CD4-positive, alpha-beta T cell (primary cell): Measurements from ENCODE around the gene SATB2. TPM values are rescaled to one million over a fixed set of nuclear protein-coding genes. Genes with fewer than 3 reads are reported as not detected.

Experiments used
- ATAC-seq: fragments of 200-7000 bp; cut with Tn5 transposase; one replicate; pipeline ENCODE4 v1.10.0; 2022; ENCODE audit warnings: mild to moderate bottlenecking; ENCODE audit not compliant: poor library complexity
- CTCF ChIA-PET: fragments of 350-600 bp; sonication (Branson Sonifier 250); formaldehyde crosslinking; loops from one replicate; lab custom pipeline; 2021; ENCODE audit warnings: antibody characterized with exemption, inconsistent platforms; lab: Charles Lee
- POLR2A ChIA-PET: fragments of 350-600 bp; sonication (Branson Sonifier 250); formaldehyde crosslinking; loops from one replicate; lab custom pipeline; 2021; ENCODE audit warnings: antibody characterized with exemption, inconsistent platforms; lab: Charles Lee
- DNase-seq, 14 experiments: peaks; one replicate each; pipeline ENCODE4 v3.0.0-alpha.2; 2013 to 2020; ENCODE audit warnings: mixed read lengths in 2 of 14
- H3K27ac ChIP-seq, 2 donors: one replicate each; pipeline versions ENCODE4 v1.5.1 to v1.7.0; 2013; ENCODE audit warnings: low read length in 2 of 2, low read depth in 1 of 2, mild to moderate bottlenecking in 1 of 2
- H3K27me3 ChIP-seq, 2 experiments: 1 replicate in 1 of 2; 2 replicates in 1 of 2; pipeline versions ENCODE4 v1.6.1 to v1.7.0; 2013; ENCODE audit warnings: low read length in 2 of 2, control low read depth in 1 of 2, mild to moderate bottlenecking in 1 of 2, moderate library complexity in 1 of 2; ENCODE audit not compliant: insufficient read depth in 2 of 2, control insufficient read depth in 1 of 2
- H3K36me3 ChIP-seq: one replicate; pipeline ENCODE4 v1.6.1; 2013; ENCODE audit warnings: low read length, control low read depth; ENCODE audit not compliant: insufficient read depth
- H3K4me1 ChIP-seq: one replicate; pipeline ENCODE4 v1.6.1; 2013; ENCODE audit warnings: low read length, control low read depth; ENCODE audit not compliant: insufficient read depth
- H3K4me3 ChIP-seq: one replicate; pipeline ENCODE4 v1.5.1; 2013; ENCODE audit warnings: mild to moderate bottlenecking, low read length, moderate library complexity
- H3K9me3 ChIP-seq, 2 experiments: 1 replicate in 1 of 2; 2 replicates in 1 of 2; pipeline versions ENCODE4 v1.6.1 to v1.7.0; 2013; ENCODE audit warnings: low read length in 2 of 2, mild to moderate bottlenecking in 2 of 2, control low read depth in 1 of 2, moderate library complexity in 1 of 2; ENCODE audit not compliant: control insufficient read depth in 1 of 2, insufficient read depth in 1 of 2
- H3K27ac Mint-ChIP-seq: one replicate; pipeline ENCODE4 v1.8.0; 2020; ENCODE audit warnings: mixed read lengths
- H3K27me3 Mint-ChIP-seq: one replicate; pipeline ENCODE4 v1.8.0; 2021; ENCODE audit warnings: mixed read lengths
- H3K36me3 Mint-ChIP-seq: one replicate; pipeline ENCODE4 v1.8.0; 2021; ENCODE audit warnings: low read depth, mixed read lengths
- H3K4me1 Mint-ChIP-seq: one replicate; pipeline ENCODE4 v1.8.0; 2021; ENCODE audit warnings: low read depth, mixed read lengths
- H3K4me3 Mint-ChIP-seq: one replicate; pipeline ENCODE4 v1.8.0; 2020; ENCODE audit warnings: mild to moderate bottlenecking, mixed read lengths
- H3K9me3 Mint-ChIP-seq: one replicate; pipeline ENCODE4 v1.8.0; 2020; ENCODE audit warnings: mixed read lengths
- CTCF ChIP-seq: fragments of 200-600 bp; IDR thresholded peaks from one replicate; pipeline ENCODE4 v1.8.0; 2022; ENCODE audit warnings: antibody characterized with exemption, mild to moderate bottlenecking
- intact Hi-C, 2 experiments: fragments of 100-400 bp; cut with DNase I in 1 of 2; cut with micrococcal nuclease in 1 of 2; formaldehyde crosslinking; loops; one replicate each; pipeline versions ENCODE4 v1.15.1 to v1.9.0; 2023 to 2025; cut with DNase I, micrococcal nuclease
- polyA plus RNA-seq, 2 donors: library from polyadenylated mRNA; unstranded; fragments of 120-200 nt; gene quantifications; one replicate each; pipeline ENCODE4 v1.2.1, GENCODE V29; 2013
- total RNA-seq, 174 experiments: library from RNA in 2 of 174; stranded (reverse) in 2 of 174; gene quantifications; one replicate each; pipeline ENCODE4 v1.2.3 and lab custom pipeline; 2021 to 2026

The SATB2 gene
- total RNA-seq (not detected), total RNA-seq (lab: John Stamatoyannopoulos, UW) (0 to 0.36 (median 0.07) reads per million in 172 experiments)
- 0.09 TPM for polyA plus RNA-seq (2013, experiment 1 of 2)
- polyA plus RNA-seq (2013, experiment 2 of 2) = 0.08 TPM

GRCh38 chr2:199457147-199458008 is at the start of gene SATB2:
SATB2 (minus strand) TSS chr2:199457939; CDS start chr2:199456037, 1,902 bp downstream.
- no peak within 1 kb of the TSS for H3K27ac ChIP-seq
- Mint-ChIP-seq H3K27ac (no peak within 1 kb of the TSS), H3K27me3 (peaks cover 78% of the 10 kb centered on the region), H3K36me3 (peaks cover 13% of the 10 kb centered on the region), H3K4me1 (peaks cover 27% of the 10 kb centered on the region), H3K4me3 (peak within 1 kb of the TSS; percentile 86), H3K9me3 (peaks cover 3% of the 10 kb centered on the region)
- intact Hi-C loops = no loop called here
- no peaks in the 10 kb centered on the region for H3K36me3 ChIP-seq
- peaks cover 42 to 78% of the 10 kb centered on the region in 2 experiments for H3K27me3 ChIP-seq
- peaks cover 44% of the 10 kb centered on the region for H3K4me1 ChIP-seq
- ATAC-seq (no peak), DNase-seq (peak in 2 of 14 experiments; percentile 51 to 53)
- CTCF ChIA-PET = no interaction called here
- POLR2A ChIA-PET = no interaction called here
- TF ChIP-seq CTCF = no peak
- H3K4me3 ChIP-seq = peak within 1 kb of the TSS; percentile 93
- peaks cover 17 to 25% of the 10 kb centered on the region in 2 experiments for H3K9me3 ChIP-seq

GRCh38 chr2:199505755-199506403 is 48.1 kb upstream of the SATB2 start:
- H3K27ac ChIP-seq = no peak overlapping the region
- Mint-ChIP-seq H3K27ac (no peak overlapping the region), H3K27me3 (peaks cover 46% of the 10 kb centered on the region), H3K9me3 (no peaks in the 10 kb centered on the region), H3K4me1 (no peaks in the 10 kb centered on the region), H3K4me3 (no peak overlapping the region), H3K36me3 (no peaks in the 10 kb centered on the region)
- H3K36me3 ChIP-seq = no peaks in the 10 kb centered on the region
- ATAC-seq (no peak), DNase-seq (no peak)
- POLR2A ChIA-PET = no interaction called here
- intact Hi-C loops = no loop called here
- TF ChIP-seq CTCF = no peak
- no peaks in the 10 kb centered on the region for H3K27me3 ChIP-seq
- H3K9me3 ChIP-seq = no peaks in the 10 kb centered on the region
- H3K4me3 ChIP-seq = no peak overlapping the region
- CTCF ChIA-PET = no interaction called here
- no peaks in the 10 kb centered on the region for H3K4me1 ChIP-seq

- Mint-ChIP-seq H3K4me3 (no peak overlapping the region), H3K9me3 (no peaks in the 10 kb centered on the region), H3K27me3 (peaks cover 41% of the 10 kb centered on the region), H3K36me3 (no peaks in the 10 kb centered on the region), H3K4me1 (no peaks in the 10 kb centered on the region), H3K27ac (no peak overlapping the region)
- CTCF ChIA-PET = no interaction called here
- Histone ChIP-seq H3K9me3 (no peaks in the 10 kb centered on the region), H3K4me1 (no peaks in the 10 kb centered on the region), H3K27ac (no peak overlapping the region), H3K4me3 (no peak overlapping the region), H3K27me3 (no peaks in the 10 kb centered on the region), H3K36me3 (no peaks in the 10 kb centered on the region)
- intact Hi-C loops = no loop called here
- no peak for TF ChIP-seq CTCF
- POLR2A ChIA-PET = no interaction called here
- no peak for DNase-seq
- no peak for ATAC-seq
Observed at GRCh38 chr2:199503148-199503547, 45.4 kb upstream of the SATB2 start.
